GM12892 (cell line): ENCODE data around the gene PXMP4.

ENCODE experiments used
- POLR2A ChIP-seq: IDR thresholded peaks from 2 replicates; pipeline ENCODE4 v1.6.1; 2011; ENCODE audit warnings: low read depth, low read length, control low read depth
- POLR2AphosphoS5 ChIP-seq: IDR thresholded peaks from 2 replicates; pipeline ENCODE4 v1.6.1; 2011; ENCODE audit warnings: low read depth, low read length, control low read depth

DNA sequence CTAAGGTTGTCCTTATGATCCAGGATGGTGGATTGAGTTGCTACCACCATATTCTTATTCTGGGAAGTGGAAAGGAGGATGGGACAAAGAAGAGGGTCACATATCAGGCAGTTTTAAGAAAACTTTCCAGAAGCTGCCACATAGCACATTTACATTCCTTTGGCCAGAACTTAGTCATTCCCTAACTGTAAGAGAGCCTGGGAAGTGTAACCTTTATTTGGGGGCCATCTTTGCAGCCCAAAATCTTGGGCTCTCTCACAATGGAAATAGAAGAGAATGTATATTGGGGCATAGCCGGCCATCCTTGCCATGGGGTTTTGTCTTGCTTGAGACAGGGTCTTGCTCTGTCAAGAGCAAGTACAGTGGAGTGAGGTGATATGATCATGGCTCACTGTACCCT is 20.1 kb upstream of the PXMP4 start:
- TF ChIP-seq POLR2A, result no peak
- TF ChIP-seq POLR2AphosphoS5, result no peak
